SK-N-SH (cell line): Measurements from ENCODE around the gene NLRP4. TPM values are rescaled to one million over a fixed set of nuclear protein-coding genes. Genes with fewer than 3 reads are reported as not detected.

Experiments
- CTCF ChIA-PET: fragments of 300-600, 350-600 bp; formaldehyde crosslinking; extraction: SDS; loops from one replicate; lab custom pipeline; 2021; lab: Yijun Ruan, JAX
- POLR2A ChIA-PET: fragments of 350-600 bp; sonication (Branson Sonifier 250); formaldehyde crosslinking; extraction: SDS; loops from one replicate; lab custom pipeline; 2020; ENCODE audit warnings: antibody characterized with exemption, inconsistent platforms; lab: Yijun Ruan, JAX
- DNase-seq: peaks from one replicate; pipeline ENCODE4 v3.0.0; 2012
- H2AFZ ChIP-seq: fragments of 200-600 bp; sonication (generic); 2 replicates; pipeline ENCODE4 v1.8.1; 2016; ENCODE audit warnings: antibody characterized with exemption, mild to moderate bottlenecking, low read depth
- H3F3A ChIP-seq: fragments of 200-600 bp; sonication (generic); replicated peaks from 2 replicates; pipeline ENCODE3; 2016; ENCODE audit warnings: antibody characterized with exemption, mild to moderate bottlenecking; ENCODE audit not compliant: insufficient read depth
- H3K27ac ChIP-seq, 2 experiments: fragments of 200-500 bp in 1 of 2; fragments of 200-600 bp in 1 of 2; sonication (Bioruptor generic) in 1 of 2; sonication (generic), shearing (Covaris generic) in 1 of 2; 2 replicates each; pipeline versions ENCODE4 v1.5.1 to v1.6.1; 2014 to 2016; ENCODE audit warnings: low read depth in 2 of 2, inconsistent platforms in 1 of 2, low read length in 1 of 2, mild to moderate bottlenecking in 1 of 2, mixed read lengths in 1 of 2
- H3K27me3 ChIP-seq: fragments of 200-600 bp; sonication (generic), shearing (Covaris generic); 2 replicates; pipeline ENCODE4 v1.6.1; 2016; ENCODE audit warnings: mixed run types; ENCODE audit not compliant: insufficient read depth
- H3K36me3 ChIP-seq, 2 experiments: fragments of 200-500 bp in 1 of 2; fragments of 200-600 bp in 1 of 2; sonication (Bioruptor generic) in 1 of 2; sonication (generic) in 1 of 2; replicated peaks in 1 of 2; 2 replicates each; pipeline versions ENCODE3 to v1.5.1; 2014 to 2016; ENCODE audit warnings: low read length in 1 of 2, mild to moderate bottlenecking in 1 of 2; ENCODE audit not compliant: insufficient read depth in 2 of 2, control insufficient read depth in 1 of 2
- H3K4me1 ChIP-seq, 2 experiments: fragments of 200-500 bp in 1 of 2; fragments of 200-600 bp in 1 of 2; sonication (Bioruptor generic) in 1 of 2; sonication (generic), shearing (Covaris generic) in 1 of 2; 2 replicates each; pipeline versions ENCODE4 v1.5.1 to v1.6.1; 2014 to 2016; ENCODE audit warnings: low read depth in 1 of 2, low read length in 1 of 2, mixed run types in 1 of 2; ENCODE audit not compliant: insufficient read depth in 2 of 2, control insufficient read depth in 1 of 2
- H3K4me2 ChIP-seq: fragments of 200-600 bp; sonication (generic), shearing (Covaris generic); 2 replicates; pipeline ENCODE4 v1.6.1; 2017; ENCODE audit warnings: mixed run types
- H3K4me3 ChIP-seq, 2 experiments: fragments of 200-500 bp in 1 of 2; fragments of 200-600 bp in 1 of 2; sonication (Bioruptor generic) in 1 of 2; sonication (generic), shearing (Covaris generic) in 1 of 2; 2 replicates each; pipeline versions ENCODE4 v1.5.1 to v1.8.1; 2014 to 2016; ENCODE audit warnings: low read depth in 2 of 2, inconsistent platforms in 1 of 2, low read length in 1 of 2, mild to moderate bottlenecking in 1 of 2, mixed read lengths in 1 of 2, moderate library complexity in 1 of 2
- H3K79me2 ChIP-seq: fragments of 200-600 bp; sonication (generic); 2 replicates; pipeline ENCODE4 v1.8.1; 2017; ENCODE audit warnings: mild to moderate bottlenecking; ENCODE audit not compliant: insufficient read depth
- H3K9ac ChIP-seq: fragments of 200-600 bp; sonication (generic); 2 replicates; pipeline ENCODE4 v1.6.1; 2017; ENCODE audit warnings: mixed run types
- H3K9me2 ChIP-seq: fragments of 200-600 bp; sonication (generic); 2 replicates; pipeline ENCODE4 v1.6.1; 2017; ENCODE audit warnings: mixed run types
- H3K9me3 ChIP-seq: fragments of 200-600 bp; sonication (generic); 2 replicates; pipeline ENCODE4 v1.6.1; 2017; ENCODE audit warnings: mixed run types, mild to moderate bottlenecking, moderate library complexity
- H4K20me1 ChIP-seq: fragments of 200-600 bp; sonication (generic); 2 replicates; pipeline ENCODE4 v1.6.1; 2017; ENCODE audit warnings: mild to moderate bottlenecking, mixed run types; ENCODE audit not compliant: insufficient read depth
- CTCF ChIP-seq: fragments of 200-600 bp; sonication (generic); IDR thresholded peaks from 2 replicates; pipeline ENCODE4 v1.6.1; 2017; ENCODE audit warnings: antibody characterized with exemption, mild to moderate bottlenecking, moderate library complexity
- ELF1 ChIP-seq: IDR thresholded peaks from 2 replicates; pipeline ENCODE4 v1.4.0; 2012
- EZH2phosphoT487 ChIP-seq: fragments of 200-600 bp; sonication (generic); IDR thresholded peaks from 2 replicates; pipeline ENCODE4 v1.6.1; 2017; ENCODE audit warnings: low read depth, mixed run types, mild to moderate bottlenecking, antibody characterized with exemption, moderate library complexity, borderline replicate concordance
- FOXJ3 ChIP-seq: sonication (generic); formaldehyde crosslinking; IDR thresholded peaks from 2 replicates; pipeline ENCODE4 v1.5.1; 2020; ENCODE audit warnings: mild to moderate bottlenecking, missing genetic modification reagents
- FOXM1 ChIP-seq: IDR thresholded peaks from 2 replicates; pipeline ENCODE4 v1.4.0; 2012; ENCODE audit warnings: low read depth, mild to moderate bottlenecking
- GATA2 ChIP-seq: sonication (generic); formaldehyde crosslinking; IDR thresholded peaks from 2 replicates; pipeline ENCODE4 v1.5.0; 2020; ENCODE audit warnings: mild to moderate bottlenecking, missing genetic modification reagents
- MEF2A ChIP-seq: IDR thresholded peaks from 2 replicates; pipeline ENCODE4 v1.4.0; 2012; ENCODE audit warnings: low read depth, borderline replicate concordance
- MXI1 ChIP-seq: IDR thresholded peaks from 2 replicates; pipeline ENCODE4 v1.6.1; 2012; ENCODE audit warnings: mild to moderate bottlenecking, low read depth, low read length, improper control_type of control experiment
- PBX3 ChIP-seq: IDR thresholded peaks from 2 replicates; pipeline ENCODE4; 2012
- POLR2AphosphoS5 ChIP-seq: IDR thresholded peaks from 2 replicates; pipeline ENCODE4 v1.6.1; 2012; ENCODE audit warnings: low read depth, low read length
- RAD21 ChIP-seq: IDR thresholded peaks from 2 replicates; pipeline ENCODE4 v1.6.1; 2012; ENCODE audit warnings: mild to moderate bottlenecking, low read length
- REST ChIP-seq: IDR thresholded peaks from 2 replicates; pipeline ENCODE4 v1.6.1; 2012; ENCODE audit warnings: mild to moderate bottlenecking, low read depth, low read length, moderate library complexity
- RXRA ChIP-seq: IDR thresholded peaks from 2 replicates; pipeline ENCODE4 v1.4.0; 2012; ENCODE audit warnings: low read depth, mild to moderate bottlenecking, borderline replicate concordance
- SIN3A ChIP-seq: IDR thresholded peaks from 2 replicates; pipeline ENCODE4 v1.6.1; 2012; ENCODE audit warnings: low read depth, mild to moderate bottlenecking, low read length, moderate library complexity, borderline replicate concordance
- SMC3 ChIP-seq: IDR thresholded peaks from 2 replicates; pipeline ENCODE4 v1.6.1; 2012; ENCODE audit warnings: low read depth, low read length, improper control_type of control experiment
- TCF12 ChIP-seq: IDR thresholded peaks from 2 replicates; pipeline ENCODE4 v1.4.0; 2012
- TEAD4 ChIP-seq: IDR thresholded peaks from 2 replicates; pipeline ENCODE4 v1.4.0; 2012; ENCODE audit warnings: mild to moderate bottlenecking, borderline replicate concordance; ENCODE audit not compliant: insufficient read depth
- USF2 ChIP-seq: fragments of 150-350 bp; IDR thresholded peaks from 2 replicates; pipeline ENCODE4 v1.6.1; 2017; ENCODE audit warnings: antibody characterized with exemption, low read length, low read depth, borderline replicate concordance
- YY1 ChIP-seq: IDR thresholded peaks from 2 replicates; pipeline ENCODE4 v1.4.0; 2012; ENCODE audit warnings: low read depth, mild to moderate bottlenecking
- WGBS: methylation state at CpG from one replicate; pipeline ENCODE4 v1.1.6; 2017; ENCODE audit warnings: low lambda C conversion rate; 5-methylcytosine and 5-hydroxymethylcytosine counted together
- polyA plus RNA-seq, 3 experiments: library from polyadenylated mRNA; depleted of rRNA; stranded (reverse); fragments of >200 nt; gene quantifications; 2 replicates each; pipeline ENCODE4 v1.2.3, GENCODE V29; 2012

NLRP4 gene
- polyA plus RNA-seq, 1 of the 3 experiments (the other 2 are of a cell fraction) = 0.02 TPM

- ChIA-PET CTCF (no interaction called here), POLR2A (no interaction called here)
- WGBS = 0% methylated on average over 2 of the region's 2 CpGs
- H3K79me2 ChIP-seq = no peaks in the 10 kb centered on the region
- no peak overlapping the region for H3K4me2 ChIP-seq
- no peaks in the 10 kb centered on the region for H4K20me1 ChIP-seq
- H3K9me3 ChIP-seq = no peaks in the 10 kb centered on the region
- no peaks in the 10 kb centered on the region for H3F3A ChIP-seq
- H3K36me3 ChIP-seq = no peaks in the 10 kb centered on the region
- no peak for DNase-seq
- no peak overlapping the region for H3K9ac ChIP-seq
- no peak for TF ChIP-seq MXI1
- no peak overlapping the region for H3K27ac ChIP-seq
- H3K4me1 ChIP-seq = no peaks in the 10 kb centered on the region
- no peak overlapping the region for H2AFZ ChIP-seq
- H3K9me2 ChIP-seq = no peaks in the 10 kb centered on the region
- peaks cover 7% of the 10 kb centered on the region; the same call in 1 of the 2 replicates for H3K27me3 ChIP-seq
- no peak overlapping the region for H3K4me3 ChIP-seq
Measured at GRCh38 chr19:55909801-55910200, 73.5 kb downstream of the NLRP4 start.

GRCh38 chr19:55912916-55913315 lies 76.6 kb downstream of the NLRP4 start:
- under 1% methylated on average over 7 of the region's 7 CpGs for WGBS
- H2AFZ ChIP-seq = no peak overlapping the region
- H3K4me1 ChIP-seq = no peaks in the 10 kb centered on the region
- DNase-seq = no peak
- H3K27me3 ChIP-seq = peaks cover 7% of the 10 kb centered on the region; the same call in 1 of the 2 replicates
- no peaks in the 10 kb centered on the region for H3K79me2 ChIP-seq
- H3K9me3 ChIP-seq = no peaks in the 10 kb centered on the region
- H4K20me1 ChIP-seq = no peaks in the 10 kb centered on the region
- POLR2A ChIA-PET = no interaction called here
- H3K4me2 ChIP-seq = no peak overlapping the region
- no peaks in the 10 kb centered on the region for H3K36me3 ChIP-seq
- H3K4me3 ChIP-seq = no peak overlapping the region
- H3K9ac ChIP-seq = no peak overlapping the region
- CTCF ChIA-PET = no interaction called here
- TF ChIP-seq SMC3 (no peak), ELF1 (no peak), SIN3A (no peak), REST (no peak), TCF12 (no peak), FOXJ3 (CRISPR knock-in tag) (no peak), YY1 (no peak), POLR2AphosphoS5 (no peak), FOXM1 (no peak), MEF2A (no peak), EZH2phosphoT487 (no peak), RAD21 (no peak), PBX3 (no peak), CTCF (no peak), TEAD4 (no peak), RXRA (no peak), GATA2 (CRISPR knock-in tag) (no peak), USF2 (no peak)
- no peak overlapping the region for H3K27ac ChIP-seq
- no peaks in the 10 kb centered on the region for H3F3A ChIP-seq
- H3K9me2 ChIP-seq = no peaks in the 10 kb centered on the region
